ENCODE data around the gene CUEDC1.

DNA sequence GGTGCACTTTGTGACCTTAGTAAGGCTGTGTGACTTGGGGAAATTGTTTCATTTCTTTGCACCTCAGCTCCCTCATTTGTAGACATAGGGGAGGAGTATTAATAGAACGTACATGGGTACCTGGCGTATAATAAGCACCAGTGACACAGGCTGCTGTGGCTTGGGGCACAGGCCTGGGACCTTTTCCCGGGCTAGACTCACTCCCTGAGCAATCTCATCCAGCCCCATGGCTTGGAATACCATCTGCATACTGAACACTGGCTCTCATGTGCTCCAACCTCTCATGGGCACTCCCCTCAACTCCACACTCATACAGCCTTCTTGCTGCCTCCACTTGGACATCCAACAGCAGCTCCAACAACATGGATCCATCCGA lies 64.4 kb downstream of the CUEDC1 start:
- TF ChIP-seq, protein P1, sequence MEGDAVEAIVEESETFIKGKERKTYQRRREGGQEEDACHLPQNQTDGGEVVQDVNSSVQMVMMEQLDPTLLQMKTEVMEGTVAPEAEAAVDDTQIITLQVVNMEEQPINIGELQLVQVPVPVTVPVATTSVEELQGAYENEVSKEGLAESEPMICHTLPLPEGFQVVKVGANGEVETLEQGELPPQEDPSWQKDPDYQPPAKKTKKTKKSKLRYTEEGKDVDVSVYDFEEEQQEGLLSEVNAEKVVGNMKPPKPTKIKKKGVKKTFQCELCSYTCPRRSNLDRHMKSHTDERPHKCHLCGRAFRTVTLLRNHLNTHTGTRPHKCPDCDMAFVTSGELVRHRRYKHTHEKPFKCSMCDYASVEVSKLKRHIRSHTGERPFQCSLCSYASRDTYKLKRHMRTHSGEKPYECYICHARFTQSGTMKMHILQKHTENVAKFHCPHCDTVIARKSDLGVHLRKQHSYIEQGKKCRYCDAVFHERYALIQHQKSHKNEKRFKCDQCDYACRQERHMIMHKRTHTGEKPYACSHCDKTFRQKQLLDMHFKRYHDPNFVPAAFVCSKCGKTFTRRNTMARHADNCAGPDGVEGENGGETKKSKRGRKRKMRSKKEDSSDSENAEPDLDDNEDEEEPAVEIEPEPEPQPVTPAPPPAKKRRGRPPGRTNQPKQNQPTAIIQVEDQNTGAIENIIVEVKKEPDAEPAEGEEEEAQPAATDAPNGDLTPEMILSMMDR (IDR thresholded peaks at IDR 0.05): no peak
- no peak for TF ChIP-seq POLR2AphosphoS5 (IDR thresholded peaks at IDR 0.05)
- no peak for TF ChIP-seq POLR2A (IDR thresholded peaks at IDR 0.05)
- TF ChIP-seq EP300 (IDR thresholded peaks at IDR 0.05; ENCODE audit: low read depth): no peak

Measured in transverse colon (tissue), 4 donors.